Sigmoid colon (tissue), 4 donors: ENCODE measurements around the gene RPS6KL1.

Experiments used
- CTCF ChIP-seq, 4 experiments: fragments of 450-650 bp in 3 of 4; fragments of 200-600 bp in 1 of 4; IDR thresholded peaks; one replicate each; pipeline ENCODE4 v1.5.1; 2016 to 2019; ENCODE audit warnings: antibody characterized with exemption in 4 of 4, mild to moderate bottlenecking in 3 of 4, moderate library complexity in 2 of 4
- EP300 ChIP-seq, 4 donors: sonication (generic); formaldehyde crosslinking; IDR thresholded peaks; one replicate each; pipeline ENCODE4 v1.6.1; 2017; ENCODE audit warnings: antibody characterized with exemption in 4 of 4
- POLR2A ChIP-seq, 2 donors: fragments of 450-650 bp; IDR thresholded peaks; one replicate each; pipeline ENCODE4 v1.6.1; 2016; ENCODE audit warnings: antibody characterized with exemption in 2 of 2, mild to moderate bottlenecking in 2 of 2, moderate library complexity in 2 of 2
- POLR2AphosphoS5 ChIP-seq, 4 donors: sonication (generic); formaldehyde crosslinking; IDR thresholded peaks; one replicate each; pipeline ENCODE4 v1.6.1; 2017; ENCODE audit warnings: antibody characterized with exemption in 4 of 4

GRCh38 chr14:74935360-74935680, 12.3 kb upstream of the RPS6KL1 start:
- TF ChIP-seq POLR2AphosphoS5 (IDR thresholded peaks at IDR 0.05) (no peak), EP300 (IDR thresholded peaks at IDR 0.05) (no peak), CTCF (IDR thresholded peaks at IDR 0.05) (no peak), POLR2A (IDR thresholded peaks at IDR 0.05) (no peak)
